Breast epithelium (tissue), 3 donors: Measurements from ENCODE around the gene CDS1. TPM values are rescaled to one million over a fixed set of nuclear protein-coding genes. Genes with fewer than 3 reads are reported as not detected.

Experiments
- total RNA-seq, 3 donors: library from RNA; depleted of rRNA; stranded (reverse); fragments of >200 nt; gene quantifications; one replicate each; pipeline ENCODE4 v1.1.0, GENCODE V29; 2016

CDS1 gene
- total RNA-seq, 3 donors from 2014 or later = 1.1 to 29.6 (median 9.8) TPM

Other genes starting within 250 kb of the CDS1 start
- under 1 TPM in 2 of 3 donors, not detected in 1; 0.33 to 0.44 TPM for gene NKX6-1, start 83.8 kb upstream of the CDS1 start, total RNA-seq